HEK293 (cell line): ENCODE data around the gene PRICKLE3.

Experiments used
- EGR2 ChIP-seq: fragments of 450-650 bp; formaldehyde crosslinking; IDR thresholded peaks from 2 replicates; pipeline ENCODE4 v1.5.1; 2016; ENCODE audit warnings: low read depth, missing biosample characterization, missing genetic modification characterization
- GLIS2 ChIP-seq: fragments of 450-650 bp; formaldehyde crosslinking; IDR thresholded peaks from 2 replicates; pipeline ENCODE4 v1.5.1; 2016; ENCODE audit warnings: missing biosample characterization, missing genetic modification characterization
- REPIN1 ChIP-seq: fragments of 450-650 bp; formaldehyde crosslinking; IDR thresholded peaks from 2 replicates; pipeline ENCODE4 v1.5.1; 2017; ENCODE audit warnings: missing biosample characterization, missing genetic modification characterization, low read depth
- SALL2 ChIP-seq: fragments of 450-650 bp; formaldehyde crosslinking; IDR thresholded peaks from 2 replicates; pipeline ENCODE4 v1.5.0; 2017; ENCODE audit warnings: missing biosample characterization, mild to moderate bottlenecking, missing genetic modification characterization, borderline replicate concordance
- SCRT2 ChIP-seq: fragments of 450-650 bp; formaldehyde crosslinking; IDR thresholded peaks from 2 replicates; pipeline ENCODE4 v1.5.1; 2016; ENCODE audit warnings: missing biosample characterization, missing genetic modification characterization
- ZBTB20 ChIP-seq: fragments of 450-650 bp; formaldehyde crosslinking; IDR thresholded peaks from 2 replicates; pipeline ENCODE4 v1.5.1; 2016; ENCODE audit warnings: missing biosample characterization, missing genetic modification characterization
- ZFP69B ChIP-seq: fragments of 450-650 bp; formaldehyde crosslinking; IDR thresholded peaks from 2 replicates; pipeline ENCODE4 v1.5.1; 2016; ENCODE audit warnings: missing biosample characterization, missing genetic modification characterization
- ZNF175 ChIP-seq: fragments of 450-650 bp; formaldehyde crosslinking; IDR thresholded peaks from 2 replicates; pipeline ENCODE4 v1.5.1; 2016; ENCODE audit warnings: missing biosample characterization, missing genetic modification characterization
- ZNF184 ChIP-seq: fragments of 450-650 bp; IDR thresholded peaks from 2 replicates; pipeline ENCODE4 v1.5.1; 2018; ENCODE audit warnings: missing biosample characterization, mild to moderate bottlenecking, missing genetic modification characterization
- ZNF2 ChIP-seq: fragments of 450-650 bp; formaldehyde crosslinking; IDR thresholded peaks from 2 replicates; pipeline ENCODE4 v1.5.1; 2016; ENCODE audit warnings: missing biosample characterization, missing genetic modification characterization
- ZNF23 ChIP-seq: fragments of 450-650 bp; formaldehyde crosslinking; IDR thresholded peaks from 2 replicates; pipeline ENCODE4 v1.5.1; 2016; ENCODE audit warnings: missing biosample characterization, missing genetic modification characterization, borderline replicate concordance
- ZNF26 ChIP-seq: fragments of 450-650 bp; formaldehyde crosslinking; IDR thresholded peaks from 2 replicates; pipeline ENCODE4 v1.5.1; 2016; ENCODE audit warnings: missing biosample characterization, missing genetic modification characterization
- ZNF280C ChIP-seq: fragments of 450-650 bp; formaldehyde crosslinking; IDR thresholded peaks from 2 replicates; pipeline ENCODE4 v1.5.1; 2016; ENCODE audit warnings: missing biosample characterization, missing genetic modification characterization
- ZNF311 ChIP-seq: fragments of 450-650 bp; formaldehyde crosslinking; IDR thresholded peaks from 2 replicates; pipeline ENCODE4 v1.5.1; 2017; ENCODE audit warnings: missing biosample characterization, missing genetic modification characterization, borderline replicate concordance
- ZNF324 ChIP-seq: fragments of 450-650 bp; formaldehyde crosslinking; IDR thresholded peaks from 2 replicates; pipeline ENCODE4 v1.5.1; 2016; ENCODE audit warnings: missing biosample characterization, missing genetic modification characterization
- ZNF510 ChIP-seq: fragments of 450-650 bp; formaldehyde crosslinking; IDR thresholded peaks from 2 replicates; pipeline ENCODE4 v1.5.1; 2018; ENCODE audit warnings: mild to moderate bottlenecking, missing genetic modification characterization, missing biosample characterization; ENCODE audit not compliant: insufficient replicate concordance
- ZNF521 ChIP-seq: fragments of 450-650 bp; formaldehyde crosslinking; IDR thresholded peaks from 2 replicates; pipeline ENCODE4 v1.5.1; 2017; ENCODE audit warnings: missing biosample characterization, mild to moderate bottlenecking, missing genetic modification characterization
- ZNF76 ChIP-seq: fragments of 450-650 bp; formaldehyde crosslinking; IDR thresholded peaks from 2 replicates; pipeline ENCODE4; 2016; ENCODE audit warnings: low read depth, missing biosample characterization, missing genetic modification characterization, borderline replicate concordance
- ZNF776 ChIP-seq: fragments of 450-650 bp; formaldehyde crosslinking; IDR thresholded peaks from 2 replicates; pipeline ENCODE4 v1.5.0; 2017; ENCODE audit warnings: missing biosample characterization, missing genetic modification characterization, borderline replicate concordance
- ZNF843 ChIP-seq: fragments of 450-650 bp; formaldehyde crosslinking; IDR thresholded peaks from 2 replicates; pipeline ENCODE4 v1.5.1; 2016; ENCODE audit warnings: missing biosample characterization, missing genetic modification characterization
- ZSCAN18 ChIP-seq: fragments of 450-650 bp; formaldehyde crosslinking; IDR thresholded peaks from 2 replicates; pipeline ENCODE4 v1.5.1; 2016; ENCODE audit warnings: missing biosample characterization, missing genetic modification characterization
- ZSCAN23 ChIP-seq: fragments of 450-650 bp; formaldehyde crosslinking; IDR thresholded peaks from 2 replicates; pipeline ENCODE4 v1.5.1; 2016; ENCODE audit warnings: missing biosample characterization, missing genetic modification characterization
- TF ChIP-seq, protein P1 (sequence below): fragments of 450-650 bp; formaldehyde crosslinking; IDR thresholded peaks from 2 replicates; pipeline ENCODE4 v1.5.1; 2016; ENCODE audit warnings: missing biosample characterization, missing genetic modification characterization
- TF ChIP-seq, protein P2 (sequence below): fragments of 450-650 bp; IDR thresholded peaks from 2 replicates; pipeline ENCODE4 v1.5.1; 2018; ENCODE audit warnings: missing biosample characterization, mild to moderate bottlenecking, missing genetic modification characterization
- TF ChIP-seq, protein P3 (sequence below): fragments of 450-650 bp; IDR thresholded peaks from 2 replicates; pipeline ENCODE4 v1.5.1; 2018; ENCODE audit warnings: missing biosample characterization, missing genetic modification characterization
- TF ChIP-seq, protein P4 (sequence below): fragments of 450-650 bp; formaldehyde crosslinking; IDR thresholded peaks from 2 replicates; pipeline ENCODE4 v1.5.1; 2016; ENCODE audit warnings: missing biosample characterization, missing genetic modification characterization

PRICKLE3 gene

DNA sequence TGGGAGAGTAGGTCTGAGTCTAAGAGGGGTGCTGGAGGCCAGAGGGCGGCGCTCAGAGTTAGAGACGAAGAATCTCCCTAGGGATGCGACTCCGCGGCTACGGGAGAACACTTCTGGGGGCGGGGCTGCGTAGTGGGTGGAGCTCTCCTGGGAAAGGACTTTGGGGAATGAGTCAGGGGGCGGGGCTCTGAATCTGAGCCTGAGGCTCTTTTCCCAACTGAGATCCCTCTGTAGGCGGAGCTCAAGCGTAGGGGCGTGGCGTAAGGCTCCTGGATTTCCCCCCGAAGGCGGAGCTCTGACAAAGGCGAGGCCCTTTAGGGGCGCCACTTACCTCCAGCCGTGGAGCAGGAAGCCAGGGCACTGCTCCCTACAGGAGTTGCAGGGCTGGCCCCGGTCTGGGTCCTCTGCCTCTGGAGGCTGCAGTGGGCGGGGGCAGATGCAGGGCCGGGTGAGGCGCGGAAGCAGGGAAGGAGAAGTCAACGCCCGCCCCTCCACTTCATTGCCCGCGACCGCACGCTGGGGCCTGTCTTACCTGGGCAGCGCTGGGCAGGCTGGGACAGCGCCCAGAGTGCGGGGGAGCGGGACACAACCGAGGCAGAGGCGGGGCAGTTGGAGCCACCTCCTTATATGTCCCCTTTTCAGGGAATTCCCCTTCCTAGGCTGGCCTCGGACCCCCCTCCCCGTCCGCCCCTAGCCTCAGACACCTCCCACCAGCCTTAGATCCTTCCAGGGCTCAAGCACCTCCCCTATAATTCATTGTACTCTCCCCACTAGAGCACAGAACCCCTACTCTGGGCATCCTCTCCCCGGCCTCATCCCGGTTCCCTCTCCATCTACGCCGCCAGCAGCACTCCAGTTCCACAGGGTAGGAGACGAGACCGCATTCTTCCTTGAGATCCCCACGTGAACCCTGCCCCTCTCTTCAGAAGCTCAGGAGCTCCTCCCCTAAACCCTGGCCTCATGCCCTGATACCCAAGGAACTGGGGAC lies 1.6 kb downstream of the PRICKLE3 start (continued):
- TF ChIP-seq ZNF184 (tag by site-specific recombination) (no peak), GLIS2 (tag by site-specific recombination) (peak; percentile 79), ZBTB20 (peak; percentile 89), ZNF23 (tag by site-specific recombination) (no peak), ZNF26 (no peak), ZNF776 (tag by site-specific recombination) (no peak), ZNF521 (no peak), ZNF280C (tag by site-specific recombination) (no peak), REPIN1 (no peak), ZNF2 (no peak), ZNF76 (tag by site-specific recombination) (peak; percentile 63; the same call in 1 of the 2 replicates), EGR2 (tag by site-specific recombination) (peak; percentile 50; the same call in 1 of the 2 replicates), ZFP69B (tag by site-specific recombination) (0 out of 2 replicates have a peak, but pooled peaks have one; percentile 18), ZNF510 (tag by site-specific recombination) (no peak), ZNF311 (tag by site-specific recombination) (no peak), ZSCAN18 (tag by site-specific recombination) (no peak), ZNF175 (tag by site-specific recombination) (no peak), ZSCAN23 (tag by site-specific recombination) (no peak), ZNF843 (tag by site-specific recombination) (no peak), SCRT2 (tag by site-specific recombination) (no peak), SALL2 (tag by site-specific recombination) (no peak), ZNF324 (tag by site-specific recombination) (no peak; the same call in 1 of the 2 replicates)
- TF ChIP-seq, protein P1, sequence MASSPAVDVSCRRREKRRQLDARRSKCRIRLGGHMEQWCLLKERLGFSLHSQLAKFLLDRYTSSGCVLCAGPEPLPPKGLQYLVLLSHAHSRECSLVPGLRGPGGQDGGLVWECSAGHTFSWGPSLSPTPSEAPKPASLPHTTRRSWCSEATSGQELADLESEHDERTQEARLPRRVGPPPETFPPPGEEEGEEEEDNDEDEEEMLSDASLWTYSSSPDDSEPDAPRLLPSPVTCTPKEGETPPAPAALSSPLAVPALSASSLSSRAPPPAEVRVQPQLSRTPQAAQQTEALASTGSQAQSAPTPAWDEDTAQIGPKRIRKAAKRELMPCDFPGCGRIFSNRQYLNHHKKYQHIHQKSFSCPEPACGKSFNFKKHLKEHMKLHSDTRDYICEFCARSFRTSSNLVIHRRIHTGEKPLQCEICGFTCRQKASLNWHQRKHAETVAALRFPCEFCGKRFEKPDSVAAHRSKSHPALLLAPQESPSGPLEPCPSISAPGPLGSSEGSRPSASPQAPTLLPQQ (tag by site-specific recombination), result no peak
- TF ChIP-seq, protein P2, sequence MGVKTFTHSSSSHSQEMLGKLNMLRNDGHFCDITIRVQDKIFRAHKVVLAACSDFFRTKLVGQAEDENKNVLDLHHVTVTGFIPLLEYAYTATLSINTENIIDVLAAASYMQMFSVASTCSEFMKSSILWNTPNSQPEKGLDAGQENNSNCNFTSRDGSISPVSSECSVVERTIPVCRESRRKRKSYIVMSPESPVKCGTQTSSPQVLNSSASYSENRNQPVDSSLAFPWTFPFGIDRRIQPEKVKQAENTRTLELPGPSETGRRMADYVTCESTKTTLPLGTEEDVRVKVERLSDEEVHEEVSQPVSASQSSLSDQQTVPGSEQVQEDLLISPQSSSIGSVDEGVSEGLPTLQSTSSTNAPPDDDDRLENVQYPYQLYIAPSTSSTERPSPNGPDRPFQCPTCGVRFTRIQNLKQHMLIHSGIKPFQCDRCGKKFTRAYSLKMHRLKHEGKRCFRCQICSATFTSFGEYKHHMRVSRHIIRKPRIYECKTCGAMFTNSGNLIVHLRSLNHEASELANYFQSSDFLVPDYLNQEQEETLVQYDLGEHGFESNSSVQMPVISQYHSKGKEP (tag by site-specific recombination), result no peak
- TF ChIP-seq, protein P3, sequence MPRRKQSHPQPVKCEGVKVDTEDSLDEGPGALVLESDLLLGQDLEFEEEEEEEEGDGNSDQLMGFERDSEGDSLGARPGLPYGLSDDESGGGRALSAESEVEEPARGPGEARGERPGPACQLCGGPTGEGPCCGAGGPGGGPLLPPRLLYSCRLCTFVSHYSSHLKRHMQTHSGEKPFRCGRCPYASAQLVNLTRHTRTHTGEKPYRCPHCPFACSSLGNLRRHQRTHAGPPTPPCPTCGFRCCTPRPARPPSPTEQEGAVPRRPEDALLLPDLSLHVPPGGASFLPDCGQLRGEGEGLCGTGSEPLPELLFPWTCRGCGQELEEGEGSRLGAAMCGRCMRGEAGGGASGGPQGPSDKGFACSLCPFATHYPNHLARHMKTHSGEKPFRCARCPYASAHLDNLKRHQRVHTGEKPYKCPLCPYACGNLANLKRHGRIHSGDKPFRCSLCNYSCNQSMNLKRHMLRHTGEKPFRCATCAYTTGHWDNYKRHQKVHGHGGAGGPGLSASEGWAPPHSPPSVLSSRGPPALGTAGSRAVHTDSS (tag by site-specific recombination), result no peak
- TF ChIP-seq, protein P4, sequence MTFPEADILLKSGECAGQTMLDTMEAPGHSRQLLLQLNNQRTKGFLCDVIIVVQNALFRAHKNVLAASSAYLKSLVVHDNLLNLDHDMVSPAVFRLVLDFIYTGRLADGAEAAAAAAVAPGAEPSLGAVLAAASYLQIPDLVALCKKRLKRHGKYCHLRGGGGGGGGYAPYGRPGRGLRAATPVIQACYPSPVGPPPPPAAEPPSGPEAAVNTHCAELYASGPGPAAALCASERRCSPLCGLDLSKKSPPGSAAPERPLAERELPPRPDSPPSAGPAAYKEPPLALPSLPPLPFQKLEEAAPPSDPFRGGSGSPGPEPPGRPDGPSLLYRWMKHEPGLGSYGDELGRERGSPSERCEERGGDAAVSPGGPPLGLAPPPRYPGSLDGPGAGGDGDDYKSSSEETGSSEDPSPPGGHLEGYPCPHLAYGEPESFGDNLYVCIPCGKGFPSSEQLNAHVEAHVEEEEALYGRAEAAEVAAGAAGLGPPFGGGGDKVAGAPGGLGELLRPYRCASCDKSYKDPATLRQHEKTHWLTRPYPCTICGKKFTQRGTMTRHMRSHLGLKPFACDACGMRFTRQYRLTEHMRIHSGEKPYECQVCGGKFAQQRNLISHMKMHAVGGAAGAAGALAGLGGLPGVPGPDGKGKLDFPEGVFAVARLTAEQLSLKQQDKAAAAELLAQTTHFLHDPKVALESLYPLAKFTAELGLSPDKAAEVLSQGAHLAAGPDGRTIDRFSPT, result peak; percentile 76
